HG03342 (cell line): Measurements from ENCODE around the gene KDELR3.

Source experiments
- ATAC-seq: cut with Tn5 transposase; IDR thresholded peaks from one replicate; pipeline ENCODE4 v1.9.1; 2021; ENCODE audit warnings: mild to moderate bottlenecking, moderate library complexity; ENCODE audit not compliant: unreplicated experiment

KDELR3 gene

DNA sequence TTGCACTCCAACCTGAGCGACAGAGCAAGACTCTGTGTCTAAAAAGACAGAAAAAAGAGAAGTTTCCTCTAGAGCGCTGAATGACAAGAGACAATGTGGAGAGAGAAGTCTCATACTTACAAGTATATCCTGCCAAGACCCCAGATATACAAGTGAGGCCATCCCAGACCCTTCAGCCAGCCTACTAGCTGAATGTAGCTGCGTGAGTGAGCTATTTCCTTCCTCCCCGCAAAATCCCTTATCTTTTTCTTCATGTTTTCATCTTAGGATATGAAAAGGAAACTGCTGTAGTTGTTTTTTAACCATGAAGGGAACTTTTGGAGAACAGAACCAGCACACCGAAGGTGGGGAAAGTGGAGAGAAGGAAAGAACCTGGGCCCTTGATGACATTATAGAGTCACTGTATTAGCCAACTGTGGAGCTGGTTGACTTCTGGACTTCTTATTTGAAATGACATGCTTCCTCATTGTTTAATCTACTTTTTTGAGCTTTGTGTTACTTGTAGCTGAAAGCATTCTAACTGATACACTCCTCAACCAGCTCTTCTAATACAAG is 42.6 kb downstream of the KDELR3 start:
- ATAC-seq, result no peak

DNA sequence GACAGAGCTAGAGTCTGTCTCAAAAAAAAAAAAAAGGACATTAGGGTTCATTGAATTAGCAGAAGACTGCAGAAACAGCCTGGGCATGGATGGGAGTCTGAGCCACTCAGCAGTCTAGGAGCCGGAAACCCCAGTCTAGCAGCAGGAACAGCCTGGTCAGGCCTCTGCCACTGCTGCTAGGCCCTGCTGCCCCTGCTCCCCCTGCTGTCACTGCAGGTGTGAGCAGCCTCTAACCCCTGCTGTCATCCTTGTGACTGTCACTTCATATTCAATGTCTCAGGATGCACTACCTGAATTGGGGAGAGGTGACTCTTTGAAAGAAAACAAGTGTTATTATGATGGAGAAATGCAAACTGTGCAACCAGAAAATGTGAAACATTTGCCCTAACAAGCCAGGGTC is 45.2 kb downstream of the KDELR3 start:
- no peak for ATAC-seq

DNA sequence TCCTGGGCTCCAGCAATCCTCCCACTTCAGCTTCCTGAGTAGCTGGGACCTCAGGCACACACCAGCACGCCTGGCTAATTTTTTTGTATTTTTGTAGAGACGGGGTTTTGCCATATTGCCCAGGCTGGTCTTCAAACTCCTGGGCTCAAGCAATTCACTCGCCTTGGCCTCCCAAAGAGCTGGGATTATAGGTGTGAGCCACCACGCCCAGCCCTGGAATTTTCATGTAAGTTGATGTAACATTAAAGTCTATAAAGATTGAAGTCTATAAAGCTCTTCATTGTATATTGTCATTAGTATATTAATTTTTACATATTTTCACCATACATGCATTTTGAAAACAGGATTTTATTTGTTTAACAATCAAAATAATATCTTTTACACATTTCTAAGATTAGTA is 50.7 kb downstream of the KDELR3 start:
- no peak for ATAC-seq

DNA sequence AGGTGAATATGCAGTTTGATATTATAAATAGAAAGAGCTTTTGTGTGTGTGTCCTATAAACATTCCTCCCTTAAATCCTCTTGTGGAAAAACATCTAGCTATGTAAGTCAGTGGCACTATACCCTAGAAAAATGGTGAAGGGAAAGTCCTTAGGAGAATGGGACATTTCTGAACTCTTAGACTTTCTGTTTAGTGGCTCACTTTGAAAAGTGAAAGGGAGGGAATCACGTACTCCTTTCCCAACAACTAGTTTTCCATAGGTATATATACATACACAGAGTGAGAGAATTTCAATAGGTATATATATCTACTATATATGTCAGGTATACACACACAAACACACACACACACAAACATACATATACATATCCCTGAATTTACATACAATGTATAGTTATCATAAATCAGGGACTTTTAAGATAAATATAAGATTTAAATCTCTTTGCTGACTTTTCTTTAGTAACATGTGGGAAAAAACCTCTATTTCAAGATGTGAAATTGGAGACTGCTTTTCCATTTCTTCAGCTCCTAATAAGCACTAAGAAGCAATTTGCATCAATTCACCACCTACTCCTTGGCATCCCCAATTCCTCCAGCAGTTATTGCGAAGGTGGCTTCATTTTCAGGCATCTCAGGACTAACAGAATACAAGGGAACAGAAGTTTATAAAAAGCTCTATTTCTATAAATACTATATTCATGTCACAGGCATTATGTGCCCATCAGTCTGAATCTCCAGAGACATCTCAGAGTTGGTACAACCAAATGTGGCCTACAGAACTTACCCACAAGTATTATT is 51.8 kb downstream of the KDELR3 start:
- no peak for ATAC-seq

DNA sequence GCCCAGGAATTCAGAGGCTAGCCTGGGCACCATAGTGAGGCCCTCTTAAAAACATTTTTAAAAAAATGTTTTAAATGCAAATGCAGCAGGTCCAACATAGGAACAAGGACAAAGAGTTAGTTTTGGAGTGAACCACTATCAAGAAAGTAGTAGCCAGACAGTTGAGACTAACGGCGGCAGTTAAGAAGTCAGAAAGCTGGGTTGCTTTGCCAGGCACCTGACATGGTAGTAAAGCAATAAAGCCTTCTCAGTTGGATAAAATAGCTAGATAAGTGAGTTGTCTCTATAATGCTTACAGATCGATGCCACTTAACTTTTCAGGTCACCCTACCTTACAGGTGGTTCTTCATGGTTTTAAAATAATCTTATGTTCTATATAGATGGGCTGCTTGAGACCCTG is 55.1 kb downstream of the KDELR3 start:
- ATAC-seq, result no peak

DNA sequence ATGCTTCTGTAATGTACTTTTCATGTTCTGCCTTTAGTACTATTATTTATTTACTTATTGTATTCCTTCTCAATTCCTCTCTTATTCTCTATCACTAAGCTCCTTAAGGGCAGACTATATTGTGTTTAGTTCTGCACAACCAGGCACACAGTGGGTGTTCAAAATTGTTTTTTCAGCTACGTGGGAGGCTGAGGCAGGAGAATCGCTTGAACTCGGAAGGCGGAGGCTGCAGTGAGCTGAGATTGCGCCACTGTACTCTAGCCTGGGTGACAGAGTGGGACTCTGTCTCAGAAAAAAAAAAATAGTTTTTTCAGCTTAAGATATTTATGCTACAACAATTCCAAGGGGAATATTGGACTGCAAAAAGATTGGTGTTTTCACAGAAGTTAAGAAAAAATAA is 55.6 kb downstream of the KDELR3 start:
- ATAC-seq, result no peak

DNA sequence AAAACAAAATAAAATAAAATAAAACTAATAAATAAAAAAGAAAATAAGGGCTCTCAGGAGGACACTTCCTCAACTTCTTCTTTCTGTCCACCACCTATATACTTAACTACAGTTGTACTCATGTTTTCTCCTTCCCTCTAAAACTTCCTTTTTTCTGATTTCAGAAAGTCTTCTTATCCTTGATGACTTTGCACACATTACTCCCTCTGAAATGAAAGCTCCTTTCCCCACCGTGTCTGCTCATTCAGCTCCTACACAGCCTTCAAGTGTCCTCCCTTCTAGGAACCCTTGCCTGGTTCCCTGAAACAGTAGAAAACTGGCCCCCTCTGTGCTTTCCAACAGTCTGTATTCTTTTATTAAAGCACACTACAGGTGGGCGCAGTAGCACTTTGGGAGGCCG is 56.5 kb downstream of the KDELR3 start:
- no peak for ATAC-seq

DNA sequence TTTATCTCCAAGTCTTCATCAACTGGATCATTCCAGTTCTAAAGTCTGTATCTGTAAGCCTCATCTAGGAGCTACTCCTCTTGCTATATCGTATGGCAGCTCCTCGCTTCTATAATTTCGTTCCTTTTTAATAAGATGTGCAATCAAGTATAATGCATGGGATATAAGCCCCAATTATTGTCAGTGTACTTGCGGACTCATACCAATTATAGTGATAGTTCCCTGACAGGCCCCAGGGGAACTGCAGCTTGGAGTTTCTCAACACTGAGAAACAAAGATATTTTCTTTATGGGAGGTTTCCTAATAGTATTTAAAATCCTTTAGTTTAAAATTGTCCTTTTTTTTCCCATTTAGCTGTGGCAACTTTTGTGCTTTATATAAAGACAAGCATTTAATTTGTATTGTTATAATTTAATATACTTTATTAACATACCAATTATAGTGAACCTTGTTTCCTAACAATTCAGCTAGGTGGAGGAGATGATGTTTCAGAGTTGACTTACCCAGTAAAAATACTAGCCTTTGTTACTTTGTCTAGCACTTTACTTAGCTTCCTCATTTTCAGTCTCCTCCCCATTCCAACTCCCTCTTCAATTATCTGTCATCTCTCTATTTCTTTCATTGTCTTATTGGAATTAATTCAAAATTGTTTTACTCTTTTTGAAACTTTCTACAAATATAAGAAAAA is 63.5 kb downstream of the KDELR3 start:
- ATAC-seq, result no peak
